Measurements from ENCODE around the gene KLF11.

DNA sequence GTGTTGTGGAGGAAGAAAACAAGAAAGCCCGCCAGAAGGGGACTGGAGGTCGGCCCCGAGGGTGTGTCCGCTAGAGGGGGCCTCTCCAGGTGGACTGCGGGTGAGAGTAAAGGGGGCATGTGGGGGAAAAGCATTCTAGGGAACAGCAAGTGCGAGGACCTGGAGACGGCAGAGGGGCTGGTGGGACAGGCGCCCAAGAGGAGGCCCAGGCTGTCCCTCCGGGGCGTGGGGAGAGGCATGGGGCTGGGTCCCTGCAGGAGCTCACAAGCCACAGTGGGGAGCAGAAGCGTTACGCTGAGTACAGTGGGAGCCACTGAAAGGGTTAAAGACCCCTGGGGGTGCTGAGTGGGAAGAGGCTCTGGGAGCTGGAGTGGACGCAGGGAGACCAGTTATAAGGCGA, 1.6 kb upstream of the KLF11 start:
- TF ChIP-seq, protein P1, sequence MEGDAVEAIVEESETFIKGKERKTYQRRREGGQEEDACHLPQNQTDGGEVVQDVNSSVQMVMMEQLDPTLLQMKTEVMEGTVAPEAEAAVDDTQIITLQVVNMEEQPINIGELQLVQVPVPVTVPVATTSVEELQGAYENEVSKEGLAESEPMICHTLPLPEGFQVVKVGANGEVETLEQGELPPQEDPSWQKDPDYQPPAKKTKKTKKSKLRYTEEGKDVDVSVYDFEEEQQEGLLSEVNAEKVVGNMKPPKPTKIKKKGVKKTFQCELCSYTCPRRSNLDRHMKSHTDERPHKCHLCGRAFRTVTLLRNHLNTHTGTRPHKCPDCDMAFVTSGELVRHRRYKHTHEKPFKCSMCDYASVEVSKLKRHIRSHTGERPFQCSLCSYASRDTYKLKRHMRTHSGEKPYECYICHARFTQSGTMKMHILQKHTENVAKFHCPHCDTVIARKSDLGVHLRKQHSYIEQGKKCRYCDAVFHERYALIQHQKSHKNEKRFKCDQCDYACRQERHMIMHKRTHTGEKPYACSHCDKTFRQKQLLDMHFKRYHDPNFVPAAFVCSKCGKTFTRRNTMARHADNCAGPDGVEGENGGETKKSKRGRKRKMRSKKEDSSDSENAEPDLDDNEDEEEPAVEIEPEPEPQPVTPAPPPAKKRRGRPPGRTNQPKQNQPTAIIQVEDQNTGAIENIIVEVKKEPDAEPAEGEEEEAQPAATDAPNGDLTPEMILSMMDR (IDR thresholded peaks at IDR 0.05) = no peak
- no peak for TF ChIP-seq POLR2A (IDR thresholded peaks at IDR 0.05)

Data from ovary (tissue), 3 donors.